ENCODE data around the gene FGD2.

DNA sequence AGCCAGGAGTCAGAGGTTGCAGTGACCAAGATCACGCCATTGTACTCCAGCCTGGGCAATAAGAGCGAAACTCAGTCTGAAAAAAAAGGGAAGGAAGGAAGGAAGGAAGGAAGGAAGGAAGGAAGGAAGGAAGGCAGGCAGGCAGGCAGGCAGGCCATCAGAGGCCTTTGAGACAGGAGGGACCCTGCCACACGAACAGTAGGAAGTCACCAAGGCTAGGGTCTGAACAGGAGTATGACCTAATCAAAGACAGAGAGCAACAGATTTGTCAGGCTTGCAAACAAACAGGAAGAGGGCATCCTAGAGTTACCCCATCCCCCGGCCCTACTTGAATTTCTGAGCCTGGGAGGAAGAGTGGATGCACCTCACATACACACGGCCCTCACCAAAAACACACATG, 67.1 kb downstream of the FGD2 start:
- TF ChIP-seq POLR2A (IDR thresholded peaks at IDR 0.05) (no peak), CTCF (IDR thresholded peaks at IDR 0.05) (no peak), POLR2AphosphoS5 (IDR thresholded peaks at IDR 0.05) (no peak)

Measured in prostate gland (tissue), 2 donors.